H9 (cell line): Measurements from ENCODE around the gene GYS2. TPM values are rescaled to one million over a fixed set of nuclear protein-coding genes. Genes with fewer than 3 reads are reported as not detected.

ENCODE experiments used
- DNase-seq: peaks from one replicate; pipeline ENCODE4 v3.0.0-alpha.2; 2017
- H2AFZ ChIP-seq: one replicate; pipeline ENCODE4 v1.6.1; 2013; ENCODE audit warnings: mild to moderate bottlenecking, low read length, control low read depth, moderate library complexity
- H2AK5ac ChIP-seq: 2 replicates; pipeline ENCODE4 v1.6.1; 2013; ENCODE audit warnings: low read length, control low read depth, mixed read lengths; ENCODE audit not compliant: insufficient read length
- H2BK120ac ChIP-seq: one replicate; pipeline ENCODE4 v1.6.1; 2013; ENCODE audit warnings: low read depth, mild to moderate bottlenecking, low read length, control low read depth, inconsistent platforms; ENCODE audit not compliant: poor library complexity, severe bottlenecking
- H2BK12ac ChIP-seq: 2 replicates; pipeline ENCODE4 v1.6.1; 2013; ENCODE audit warnings: low read length, control low read depth, mixed read lengths, low read depth; ENCODE audit not compliant: insufficient read length
- H2BK15ac ChIP-seq: 2 replicates; pipeline ENCODE4 v1.6.1; 2013; ENCODE audit warnings: low read depth, low read length, control low read depth
- H2BK20ac ChIP-seq: one replicate; pipeline ENCODE4 v1.6.1; 2013; ENCODE audit warnings: low read depth, mild to moderate bottlenecking, low read length, control low read depth, inconsistent platforms; ENCODE audit not compliant: poor library complexity, severe bottlenecking
- H2BK5ac ChIP-seq: 2 replicates; pipeline ENCODE4 v1.6.1; 2013; ENCODE audit warnings: low read length, control low read depth, mixed read lengths; ENCODE audit not compliant: insufficient read length
- H3K14ac ChIP-seq: 2 replicates; pipeline ENCODE4 v1.6.1; 2013; ENCODE audit warnings: low read length, control low read depth; ENCODE audit not compliant: insufficient read depth
- H3K18ac ChIP-seq: 2 replicates; pipeline ENCODE4 v1.6.1; 2013; ENCODE audit warnings: low read depth, mild to moderate bottlenecking, mixed read lengths, low read length, control low read depth; ENCODE audit not compliant: insufficient read length
- H3K23ac ChIP-seq: 2 replicates; pipeline ENCODE4 v1.6.1; 2013; ENCODE audit warnings: low read length, control low read depth, mixed read lengths, low read depth; ENCODE audit not compliant: insufficient read length
- H3K23me2 ChIP-seq: 2 replicates; pipeline ENCODE4 v1.6.1; 2013; ENCODE audit warnings: low read depth, mild to moderate bottlenecking, mixed read lengths, low read length, control low read depth; ENCODE audit not compliant: insufficient read length, poor library complexity, severe bottlenecking
- H3K27ac ChIP-seq: 2 replicates; pipeline ENCODE4 v1.5.1; 2013; ENCODE audit warnings: low read length, control low read depth, mixed read lengths, low read depth; ENCODE audit not compliant: insufficient read length
- H3K27me3 ChIP-seq: 2 replicates; pipeline ENCODE4 v1.6.1; 2013; ENCODE audit warnings: low read length, control low read depth, inconsistent platforms; ENCODE audit not compliant: insufficient read depth
- H3K4ac ChIP-seq: 2 replicates; pipeline ENCODE4 v1.6.1; 2013; ENCODE audit warnings: low read depth, mild to moderate bottlenecking, control low read depth, inconsistent platforms, low read length, moderate library complexity
- H3K4me1 ChIP-seq: 2 replicates; pipeline ENCODE4 v1.6.1; 2013; ENCODE audit warnings: low read length, control low read depth, inconsistent platforms; ENCODE audit not compliant: insufficient read depth
- H3K4me2 ChIP-seq: 2 replicates; pipeline ENCODE4 v1.6.1; 2013; ENCODE audit warnings: low read length, control low read depth, mixed read lengths; ENCODE audit not compliant: insufficient read length, insufficient read depth
- H3K56ac ChIP-seq: 2 replicates; pipeline ENCODE4 v1.6.1; 2013; ENCODE audit warnings: low read depth, mild to moderate bottlenecking, mixed read lengths, low read length, control low read depth; ENCODE audit not compliant: insufficient read length
- H3K79me1 ChIP-seq: 2 replicates; pipeline ENCODE4 v1.6.1; 2013; ENCODE audit warnings: low read depth, mild to moderate bottlenecking, moderate library complexity, low read length, control low read depth, inconsistent platforms; ENCODE audit not compliant: insufficient read depth, poor library complexity, severe bottlenecking
- H3K79me2 ChIP-seq: 2 replicates; pipeline ENCODE4 v1.6.1; 2013; ENCODE audit warnings: low read length, control low read depth, inconsistent platforms; ENCODE audit not compliant: insufficient read depth
- H3K9ac ChIP-seq: 2 replicates; pipeline ENCODE4 v1.6.1; 2013; ENCODE audit warnings: low read length, control low read depth, mixed read lengths; ENCODE audit not compliant: insufficient read length; ENCODE audit errors: extremely low read depth
- H3K9me3 ChIP-seq: one replicate; pipeline ENCODE4 v1.6.1; 2013; ENCODE audit warnings: low read depth, low read length, inconsistent platforms; ENCODE audit not compliant: control insufficient read depth
- H3T11ph ChIP-seq: one replicate; pipeline ENCODE4 v1.6.1; 2013; ENCODE audit warnings: mild to moderate bottlenecking, low read length, control low read depth, inconsistent platforms
- H4K20me1 ChIP-seq: one replicate; pipeline ENCODE4 v1.6.1; 2013; ENCODE audit not compliant: control insufficient read depth, insufficient read length, insufficient read depth
- H4K5ac ChIP-seq: 2 replicates; pipeline ENCODE4 v1.6.1; 2013; ENCODE audit warnings: low read depth, mild to moderate bottlenecking, mixed read lengths, low read length, control low read depth; ENCODE audit not compliant: insufficient read length
- H4K8ac ChIP-seq: replicated peaks from 2 replicates; pipeline ENCODE4 v1.6.1; 2013; ENCODE audit warnings: low read length, control low read depth, mixed read lengths, low read depth; ENCODE audit not compliant: insufficient read length
- H4K91ac ChIP-seq: 2 replicates; pipeline ENCODE4 v1.6.1; 2013; ENCODE audit warnings: low read depth, mild to moderate bottlenecking, moderate library complexity, mixed read lengths, low read length, control low read depth; ENCODE audit not compliant: insufficient read length
- H3K27ac Mint-ChIP-seq, 3 experiments: 2 replicates in 2 of 3; 3 replicates in 1 of 3; pipeline ENCODE4 v1.8.0; 2020 to 2021; ENCODE audit warnings: mixed read lengths in 3 of 3, mild to moderate bottlenecking in 1 of 3, moderate library complexity in 1 of 3
- H3K27me3 Mint-ChIP-seq: 2 replicates; pipeline ENCODE4 v1.8.0; 2021; ENCODE audit warnings: low read depth, mild to moderate bottlenecking, moderate library complexity, mixed read lengths
- H3K36me3 Mint-ChIP-seq, 3 experiments: 2 replicates in 2 of 3; 3 replicates in 1 of 3; pipeline ENCODE4 v1.8.0; 2020 to 2021; ENCODE audit warnings: low read depth in 3 of 3, mixed read lengths in 3 of 3; ENCODE audit not compliant: insufficient read depth in 1 of 3
- H3K4me1 Mint-ChIP-seq, 2 experiments: 2 replicates each; pipeline ENCODE4 v1.8.0; 2020; ENCODE audit warnings: mixed read lengths in 2 of 2
- H3K4me3 Mint-ChIP-seq, 2 experiments: 2 replicates in 1 of 2; 3 replicates in 1 of 2; pipeline ENCODE4 v1.8.0; 2020 to 2021; ENCODE audit warnings: mild to moderate bottlenecking in 2 of 2, mixed read lengths in 2 of 2, moderate library complexity in 1 of 2
- H3K9me3 Mint-ChIP-seq, 2 experiments: 2 replicates in 1 of 2; 3 replicates in 1 of 2; pipeline ENCODE4 v1.8.0; 2020; ENCODE audit warnings: mild to moderate bottlenecking in 2 of 2, mixed read lengths in 2 of 2, moderate library complexity in 1 of 2
- WGBS: extraction: QIAGEN DNeasy Blood & Tissue Kit; methylation state at CpG from one replicate; pipeline ENCODE4 v1.1.7; 2013; ENCODE audit warnings: missing lambda C conversion rate, low lambda C conversion rate, mixed read lengths; ENCODE audit not compliant: insufficient read length; ENCODE audit errors: extremely low coverage; 5-methylcytosine and 5-hydroxymethylcytosine counted together
- total RNA-seq: library from RNA; stranded (reverse); gene quantifications from 2 replicates; pipeline ENCODE4 v1.2.1, GENCODE V29; 2021
- TF ChIP-seq, protein P1 (sequence below): fragments of 200-600 bp; sonication (generic); conservative IDR thresholded peaks from 3 replicates; pipeline ENCODE4 v1.8.0; 2021; ENCODE audit warnings: antibody characterized with exemption, mild to moderate bottlenecking

The GYS2 gene
- total RNA-seq, 1 experiment from 2014 or later: not detected

GRCh38 chr12:21607701-21608100, 3.1 kb upstream of the GYS2 start:
- no peaks in the 10 kb centered on the region for H3K4me1 ChIP-seq
- no peak overlapping the region for H4K91ac ChIP-seq
- H3K79me2 ChIP-seq: no peaks in the 10 kb centered on the region
- no peak overlapping the region for H2BK12ac ChIP-seq
- no peaks in the 10 kb centered on the region for H3K9me3 Mint-ChIP-seq
- no peak for DNase-seq
- no peak overlapping the region for H2AFZ ChIP-seq
- H4K20me1 ChIP-seq: no peaks in the 10 kb centered on the region
- no peak overlapping the region for H3K23ac ChIP-seq
- no peaks in the 10 kb centered on the region for H3K27me3 ChIP-seq
- H2BK120ac ChIP-seq: no peak overlapping the region
- H4K8ac ChIP-seq: no peak overlapping the region
- no peak overlapping the region for H2BK15ac ChIP-seq
- no peak overlapping the region for H3K9ac ChIP-seq
- TF ChIP-seq, protein P1, sequence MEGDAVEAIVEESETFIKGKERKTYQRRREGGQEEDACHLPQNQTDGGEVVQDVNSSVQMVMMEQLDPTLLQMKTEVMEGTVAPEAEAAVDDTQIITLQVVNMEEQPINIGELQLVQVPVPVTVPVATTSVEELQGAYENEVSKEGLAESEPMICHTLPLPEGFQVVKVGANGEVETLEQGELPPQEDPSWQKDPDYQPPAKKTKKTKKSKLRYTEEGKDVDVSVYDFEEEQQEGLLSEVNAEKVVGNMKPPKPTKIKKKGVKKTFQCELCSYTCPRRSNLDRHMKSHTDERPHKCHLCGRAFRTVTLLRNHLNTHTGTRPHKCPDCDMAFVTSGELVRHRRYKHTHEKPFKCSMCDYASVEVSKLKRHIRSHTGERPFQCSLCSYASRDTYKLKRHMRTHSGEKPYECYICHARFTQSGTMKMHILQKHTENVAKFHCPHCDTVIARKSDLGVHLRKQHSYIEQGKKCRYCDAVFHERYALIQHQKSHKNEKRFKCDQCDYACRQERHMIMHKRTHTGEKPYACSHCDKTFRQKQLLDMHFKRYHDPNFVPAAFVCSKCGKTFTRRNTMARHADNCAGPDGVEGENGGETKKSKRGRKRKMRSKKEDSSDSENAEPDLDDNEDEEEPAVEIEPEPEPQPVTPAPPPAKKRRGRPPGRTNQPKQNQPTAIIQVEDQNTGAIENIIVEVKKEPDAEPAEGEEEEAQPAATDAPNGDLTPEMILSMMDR: peak; percentile 43; the same call in 2 of the 3 replicates
- no peak overlapping the region for H3K4me3 Mint-ChIP-seq
- H3K79me1 ChIP-seq: no peaks in the 10 kb centered on the region
- H3K27ac ChIP-seq: no peak overlapping the region
- no peak overlapping the region for H3K4ac ChIP-seq
- no peaks in the 10 kb centered on the region for H3K9me3 ChIP-seq
- no peaks in the 10 kb centered on the region for H3K27me3 Mint-ChIP-seq
- H2AK5ac ChIP-seq: no peak overlapping the region
- H2BK20ac ChIP-seq: no peak overlapping the region
- H3K23me2 ChIP-seq: no peaks in the 10 kb centered on the region
- no peak overlapping the region for H3K27ac Mint-ChIP-seq
- H3K36me3 Mint-ChIP-seq: no peaks in the 10 kb centered on the region
- H3K56ac ChIP-seq: no peak overlapping the region
- H2BK5ac ChIP-seq: no peak overlapping the region
- no peak overlapping the region for H3K18ac ChIP-seq
- no peak overlapping the region for H3K14ac ChIP-seq
- no peak overlapping the region for H3K4me2 ChIP-seq
- WGBS: no CpG with 5 or more reads among the region's 2 CpGs
- peaks cover 4 to 7% of the 10 kb centered on the region in 2 experiments; a peak in 3 of 4 replicates for H3K4me1 Mint-ChIP-seq
- no peak overlapping the region for H4K5ac ChIP-seq
- no peak overlapping the region for H3T11ph ChIP-seq
